ENCODE data around the gene NGDN.
"Not testable (repeated sequence)": the region's sequence is repeated elsewhere in the genome, so short reads cannot be mapped to it uniquely, and the experiment has no call there.

Gene NGDN

GRCh38 chr14:23439107-23439835, 30.2 kb upstream of the NGDN start:
- DNase-seq (ENCODE audit: low read depth in 2 of 2), result no peak

- no peak for DNase-seq (ENCODE audit: low read depth in 2 of 2)
Observed at GRCh38 chr14:23441076-23441475, 28.4 kb upstream of the NGDN start.

- DNase-seq (ENCODE audit: low read depth in 2 of 2), result no peak
Observed at GRCh38 chr14:23442721-23443356, 26.7 kb upstream of the NGDN start.

- DNase-seq (ENCODE audit: low read depth in 2 of 2), result no peak
Observed at GRCh38 chr14:23443411-23443812, 26.1 kb upstream of the NGDN start.

GRCh38 chr14:23443881-23444280, 25.6 kb upstream of the NGDN start:
- DNase-seq (ENCODE audit: low read depth in 2 of 2), result no peak

- no peak for DNase-seq (ENCODE audit: low read depth in 2 of 2)
Observed at GRCh38 chr14:23444314-23444713, 25.2 kb upstream of the NGDN start.

GRCh38 chr14:23445773-23446172, 23.7 kb upstream of the NGDN start:
- DNase-seq (ENCODE audit: low read depth in 2 of 2), result no peak

- no peak for DNase-seq (ENCODE audit: low read depth in 2 of 2)
Observed at GRCh38 chr14:23446291-23446851, 23.1 kb upstream of the NGDN start.

- DNase-seq (ENCODE audit: low read depth in 2 of 2), result no peak
Observed at GRCh38 chr14:23447361-23448350, 21.8 kb upstream of the NGDN start.

GRCh38 chr14:23449314-23449713, 20.2 kb upstream of the NGDN start:
- DNase-seq (ENCODE audit: low read depth in 2 of 2), result no peak

- DNase-seq (ENCODE audit: low read depth in 2 of 2), result no peak
Observed at GRCh38 chr14:23450379-23450778, 19.1 kb upstream of the NGDN start.

- no peak for DNase-seq (ENCODE audit: low read depth in 2 of 2)
Observed at GRCh38 chr14:23452237-23452636, 17.3 kb upstream of the NGDN start.

GRCh38 chr14:23454445-23454856, 15.1 kb upstream of the NGDN start:
- no peak for DNase-seq (ENCODE audit: low read depth in 2 of 2)

- DNase-seq (ENCODE audit: low read depth in 2 of 2), result not testable (repeated sequence)
Observed at GRCh38 chr14:23456883-23457586, 12.5 kb upstream of the NGDN start.

- DNase-seq (ENCODE audit: low read depth in 2 of 2), result no peak
Observed at GRCh38 chr14:23457587-23458445, 11.7 kb upstream of the NGDN start.

GRCh38 chr14:23460960-23461359, 8.5 kb upstream of the NGDN start:
- DNase-seq (ENCODE audit: low read depth in 2 of 2), result no peak

- DNase-seq (ENCODE audit: low read depth in 2 of 2), result no peak
Observed at GRCh38 chr14:23464700-23465099, 4.8 kb upstream of the NGDN start.

- no peak for DNase-seq (ENCODE audit: low read depth in 2 of 2)
Observed at GRCh38 chr14:23465261-23465660, 4.2 kb upstream of the NGDN start.

- no peak for DNase-seq (ENCODE audit: low read depth in 2 of 2)
Observed at GRCh38 chr14:23468704-23469126, 788 bp upstream of the NGDN start.

- DNase-seq (ENCODE audit: low read depth in 2 of 2), result no peak
Observed at GRCh38 chr14:23469906-23470403, 452 bp downstream of the NGDN start.

Data from activated CD4-positive, alpha-beta T cell treated with anti-CD3 and anti-CD28 coated beads for 24 hours (primary cell).